GDM1 (cell line): ENCODE results near the gene PDE4B.
"Not testable (repeated sequence)": the region's sequence is repeated elsewhere in the genome, so short reads cannot be mapped to it uniquely, and the experiment has no call there.

Experiments
- DNase-seq: peaks from one replicate; lab custom pipeline; 2025; lab: John Stamatoyannopoulos, UW

The PDE4B gene

DNA sequence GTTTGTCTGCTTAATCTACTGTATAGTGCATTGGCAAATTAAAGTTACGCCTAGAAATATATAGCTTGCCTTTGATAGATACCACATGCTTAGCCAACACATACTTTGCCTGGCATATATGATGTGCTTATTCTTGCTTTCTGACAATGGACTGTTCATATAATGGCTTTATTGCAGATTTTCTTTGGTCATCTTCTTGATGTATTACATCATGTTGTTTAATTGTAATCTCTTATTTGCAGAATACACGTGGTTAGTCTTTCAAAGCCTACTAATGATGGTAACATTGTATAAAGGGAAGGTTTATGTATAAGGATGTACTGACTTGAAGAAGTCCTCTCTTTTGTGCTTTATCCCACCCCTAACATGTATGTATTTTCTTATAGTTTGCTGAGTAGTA, 201.5 kb downstream of the PDE4B start:
- DNase-seq = no peak

DNA sequence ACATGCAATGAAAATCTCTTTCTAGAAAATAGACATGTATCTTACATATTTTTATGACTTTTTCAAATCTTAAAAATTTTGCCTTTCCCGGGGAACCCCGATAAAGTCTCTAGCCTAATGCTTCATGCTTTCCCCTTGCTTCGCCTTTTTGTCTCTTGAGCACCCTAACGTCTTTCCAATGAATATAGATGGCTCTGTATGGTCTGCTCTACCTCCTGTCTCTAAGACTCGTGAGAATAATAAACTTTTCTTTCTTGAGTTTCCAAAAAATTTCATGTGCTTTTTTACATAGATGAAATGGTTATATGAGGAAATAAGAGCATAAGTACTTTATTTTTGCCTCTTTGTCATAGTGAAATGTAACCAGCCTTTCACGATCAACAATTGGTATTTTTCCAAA, 202.6 kb downstream of the PDE4B start:
- no peak for DNase-seq

DNA sequence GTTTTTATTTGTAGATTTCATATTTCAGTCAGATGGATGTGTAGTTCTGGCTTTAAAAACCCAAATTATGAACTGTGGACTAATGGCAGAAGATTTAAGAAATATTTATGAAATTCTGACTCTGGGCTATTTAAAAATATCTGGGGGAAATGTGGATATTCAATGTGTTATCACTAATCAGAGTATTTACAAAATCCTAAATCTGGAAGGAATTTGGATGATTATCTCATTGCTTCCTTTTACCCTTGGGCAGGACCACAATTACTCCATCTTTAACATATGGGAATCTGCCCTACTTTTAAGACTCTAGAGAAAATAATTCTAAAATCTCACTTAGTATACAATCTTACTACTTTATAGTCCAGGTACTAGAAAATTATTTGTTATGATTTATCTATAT, 203.2 kb downstream of the PDE4B start:
- DNase-seq = no peak

- no peak for DNase-seq
Observed at GRCh38 chr1:65997693-65998092, 205.0 kb downstream of the PDE4B start.

GRCh38 chr1:65998763-65999583, 206.3 kb downstream of the PDE4B start:
- no peak for DNase-seq

GRCh38 chr1:66000033-66000637, 207.4 kb downstream of the PDE4B start:
- no peak for DNase-seq

GRCh38 chr1:66003690-66004089, 211.0 kb downstream of the PDE4B start:
- DNase-seq = no peak

DNA sequence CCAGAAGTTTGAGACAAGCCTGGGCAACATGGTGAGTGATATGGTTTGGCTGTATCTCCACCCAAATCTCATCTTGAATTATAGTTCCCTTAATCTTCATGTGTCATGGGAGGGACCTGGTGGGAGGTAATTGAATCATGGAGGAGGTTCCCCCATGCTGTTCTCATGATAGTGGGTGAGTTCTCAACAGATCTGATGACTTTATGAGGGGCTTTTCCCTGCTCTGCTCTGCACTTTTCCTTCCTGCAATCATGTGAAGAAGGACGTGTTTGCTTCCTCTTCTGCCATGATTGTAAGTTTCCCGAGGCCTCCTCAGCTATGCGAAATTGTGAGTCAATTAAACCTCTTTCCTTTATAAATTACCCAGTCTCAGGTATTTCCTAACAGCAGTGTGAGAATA, 213.8 kb downstream of the PDE4B start:
- not testable (repeated sequence) for DNase-seq

DNA sequence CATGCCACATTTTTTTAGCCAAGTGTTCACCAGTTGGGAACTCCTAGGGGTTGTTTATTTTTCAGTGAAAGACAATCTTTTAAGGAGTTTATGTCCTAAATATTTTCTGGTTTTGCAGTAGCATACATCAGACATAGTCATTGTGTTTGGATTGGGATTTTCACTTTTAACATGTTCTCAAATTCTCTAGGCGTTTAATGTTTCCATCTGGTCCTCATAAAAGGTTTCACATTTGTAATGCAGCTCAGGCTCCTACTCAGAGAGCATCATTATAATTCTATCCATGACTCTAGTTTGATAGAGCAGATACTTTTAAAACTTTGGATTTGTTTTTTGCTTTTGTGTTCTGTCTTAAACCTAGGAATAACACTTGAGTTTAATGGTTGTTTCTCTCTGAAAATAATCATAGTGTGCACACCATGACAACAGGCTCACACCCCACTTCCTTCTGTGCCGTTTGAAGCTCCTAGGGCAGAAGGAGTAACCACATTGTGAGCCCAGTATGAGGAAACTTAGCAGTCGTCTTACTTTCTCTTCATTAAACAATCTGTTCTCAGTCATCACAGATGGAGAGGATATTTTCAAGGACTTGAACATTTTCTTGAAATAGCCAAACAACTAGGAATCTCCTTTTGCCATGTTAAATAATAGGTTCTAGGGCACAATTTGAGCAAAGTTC, 219.6 kb downstream of the PDE4B start:
- no peak for DNase-seq

- DNase-seq = no peak
Observed at GRCh38 chr1:66013371-66013770, 220.7 kb downstream of the PDE4B start.

DNA sequence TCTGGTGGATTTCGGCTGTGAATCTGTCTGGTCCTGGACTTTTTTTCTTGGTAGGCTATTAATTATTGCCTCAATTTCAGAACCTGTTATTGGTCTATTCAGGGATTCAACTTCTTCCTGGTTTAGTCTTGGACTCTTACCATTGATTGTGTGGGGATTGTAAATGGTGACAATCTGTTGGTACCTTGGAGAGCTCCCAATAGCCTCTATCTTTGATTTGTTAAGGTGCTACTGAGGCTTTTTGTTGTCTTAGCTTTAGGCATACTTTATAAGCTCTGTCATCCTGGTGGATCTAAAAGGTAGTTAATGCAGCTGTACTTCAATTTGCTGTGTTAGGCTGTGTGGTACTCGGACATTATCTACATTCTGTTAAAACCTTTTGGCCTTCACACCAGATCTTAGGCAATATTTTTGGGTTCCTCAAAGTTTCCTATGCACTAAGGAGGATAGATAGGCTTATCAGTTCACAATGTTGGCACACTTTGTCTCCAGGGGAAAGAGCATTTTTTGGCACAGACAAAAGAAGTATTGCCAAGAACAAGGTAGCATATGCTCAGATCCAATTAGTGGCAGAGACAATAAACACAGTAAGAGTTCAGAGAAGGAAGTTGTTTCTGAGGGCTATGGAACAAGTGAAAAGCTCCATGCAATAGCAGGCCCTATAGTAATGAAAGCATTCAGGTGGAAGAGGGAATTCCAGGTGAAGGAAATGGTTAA, 230.4 kb downstream of the PDE4B start:
- no peak for DNase-seq

GRCh38 chr1:66025188-66025587, 232.5 kb downstream of the PDE4B start:
- DNase-seq = no peak

DNA sequence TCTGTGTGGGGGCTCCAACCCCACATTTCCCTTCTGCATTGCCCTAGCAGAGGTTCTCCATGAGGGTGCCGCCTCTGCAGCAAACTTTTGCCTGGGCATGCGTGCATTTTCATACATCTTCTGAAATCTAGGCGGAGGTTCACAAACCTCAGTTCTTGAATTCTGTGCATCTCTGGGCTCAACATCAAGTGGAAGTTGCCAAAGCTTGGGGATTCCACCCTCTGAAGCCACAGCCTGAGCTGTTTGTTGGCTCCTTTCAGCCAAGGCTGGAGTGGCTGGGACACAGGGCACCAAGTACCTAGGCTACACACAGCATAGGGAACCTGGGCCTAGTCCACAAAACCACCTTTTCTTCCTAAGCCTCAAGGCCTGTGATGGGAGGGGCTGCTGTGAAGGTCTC, 235.3 kb downstream of the PDE4B start:
- no peak for DNase-seq

DNA sequence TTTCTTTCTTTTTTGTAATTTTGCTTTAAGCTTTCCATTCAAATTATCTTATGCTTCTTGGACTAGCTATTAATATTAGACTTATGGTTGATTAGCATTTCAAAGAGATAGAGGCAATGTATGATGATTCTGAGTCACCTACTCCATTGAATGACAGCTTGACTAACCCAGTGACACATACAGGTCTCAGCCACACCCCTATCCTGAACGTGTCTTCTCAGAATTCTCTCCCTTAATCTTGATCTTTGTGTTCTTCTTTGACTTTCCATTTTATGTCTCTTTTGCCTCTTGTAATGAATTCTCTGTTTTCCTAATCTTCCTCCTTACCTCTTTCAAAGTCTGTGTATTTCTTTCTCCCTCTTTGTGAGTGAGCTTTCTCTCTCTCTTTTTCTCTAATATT, 241.1 kb downstream of the PDE4B start:
- no peak for DNase-seq

- no peak for DNase-seq
Observed at GRCh38 chr1:66035616-66036245, 243.0 kb downstream of the PDE4B start.

GRCh38 chr1:66041654-66042053, 249.0 kb downstream of the PDE4B start:
- no peak for DNase-seq

DNA sequence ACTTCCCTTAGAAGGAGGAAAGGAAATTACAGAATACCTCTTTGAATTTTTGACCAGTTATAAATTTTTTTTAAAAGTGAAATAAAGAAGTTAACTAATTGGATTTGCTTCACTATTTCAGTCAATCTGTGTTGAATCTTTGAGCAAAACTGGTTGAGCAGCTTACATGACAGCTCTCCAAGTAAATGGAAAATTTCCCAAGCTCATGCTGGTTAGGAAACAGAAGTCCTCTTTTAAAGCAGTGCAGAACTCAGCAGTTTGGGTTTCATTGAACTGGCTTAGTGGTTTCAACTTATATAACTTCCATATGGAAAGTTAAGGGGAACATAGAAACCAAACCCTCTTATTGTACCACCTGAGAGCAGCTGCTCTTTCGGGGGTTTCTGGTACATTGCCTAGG, 250.5 kb downstream of the PDE4B start:
- no peak for DNase-seq

GRCh38 chr1:66044912-66045311, 252.2 kb downstream of the PDE4B start:
- no peak for DNase-seq

DNA sequence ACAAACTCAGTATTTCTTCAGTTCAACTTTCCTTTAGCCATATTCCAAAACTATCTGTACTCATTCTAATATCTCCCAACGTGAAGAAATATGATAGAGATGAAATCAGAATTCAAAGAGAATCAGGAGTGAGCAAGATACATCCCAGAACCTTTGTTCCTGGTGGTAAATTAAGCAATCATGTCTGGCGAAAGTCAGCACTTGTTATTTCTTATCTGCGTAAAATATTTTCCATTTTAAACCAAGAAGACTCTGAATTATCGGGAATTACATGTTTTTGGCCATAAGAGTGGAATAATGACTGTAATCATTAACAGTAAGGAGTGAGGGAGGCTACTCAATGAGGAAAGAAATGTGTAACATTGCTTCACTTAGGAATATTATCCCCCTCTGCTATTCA, 253.7 kb downstream of the PDE4B start:
- DNase-seq = no peak

GRCh38 chr1:66048011-66048410, 255.3 kb downstream of the PDE4B start:
- no peak for DNase-seq

DNA sequence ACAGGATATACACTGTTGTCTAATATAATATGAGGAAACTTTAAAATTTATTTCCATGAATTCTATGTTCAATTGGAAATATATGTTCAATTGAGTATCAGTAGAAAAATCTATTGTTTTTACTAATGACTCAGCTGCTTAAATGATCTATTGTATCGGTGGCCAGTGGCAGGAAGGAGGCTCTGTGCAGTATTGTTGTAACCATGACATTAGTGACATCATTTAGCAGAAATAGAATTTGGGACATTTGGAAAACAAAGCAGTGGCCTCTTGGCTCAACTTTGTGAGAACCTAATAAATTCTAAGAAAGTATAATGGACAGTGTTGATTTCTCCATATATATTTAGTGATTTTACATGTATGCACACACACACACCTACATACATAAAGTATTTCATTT, 257.4 kb downstream of the PDE4B start:
- DNase-seq = no peak

DNA sequence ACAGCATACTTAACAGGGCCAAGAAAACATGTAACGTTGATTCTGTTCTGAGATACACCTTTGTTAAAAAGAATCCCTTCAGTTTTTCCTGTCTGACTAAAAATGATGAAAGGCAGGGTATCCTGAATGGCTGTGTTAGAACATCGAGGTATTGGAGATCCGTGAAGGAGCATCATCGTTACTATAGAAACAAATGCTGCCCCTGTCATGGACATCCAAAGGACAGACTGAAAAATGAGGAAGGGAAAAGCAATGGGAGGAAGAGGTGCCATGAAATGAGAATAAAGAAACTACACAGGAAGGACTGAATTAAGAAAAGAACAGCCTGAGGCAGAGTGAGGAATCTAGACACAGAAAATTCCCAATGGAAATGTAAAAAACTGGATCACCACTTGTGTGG, 257.9 kb downstream of the PDE4B start:
- DNase-seq = no peak
